GM15510 (cell line): ENCODE results near the gene DGCR6.

ENCODE experiments used
- POLR2A ChIP-seq: IDR thresholded peaks from 3 replicates; pipeline ENCODE4 v1.6.1; 2011; ENCODE audit warnings: borderline replicate concordance; ENCODE audit not compliant: insufficient read length; ENCODE audit errors: extremely low read depth

The DGCR6 gene

GRCh38 chr22:18905540-18906409, at the start of gene DGCR6:
TSS of gene DGCR6 (plus strand) at chr22:18906320. CDS start at chr22:18906375, 55 bp downstream.
- TF ChIP-seq POLR2A = no peak

GRCh38 chr22:18888115-18888514, 18.0 kb upstream of the DGCR6 start:
- TF ChIP-seq POLR2A = no peak

GRCh38 chr22:18906896-18907295, 776 bp downstream of the DGCR6 start:
- no peak for TF ChIP-seq POLR2A

GRCh38 chr22:18909556-18909955, 3.4 kb downstream of the DGCR6 start:
- TF ChIP-seq POLR2A = no peak

DNA sequence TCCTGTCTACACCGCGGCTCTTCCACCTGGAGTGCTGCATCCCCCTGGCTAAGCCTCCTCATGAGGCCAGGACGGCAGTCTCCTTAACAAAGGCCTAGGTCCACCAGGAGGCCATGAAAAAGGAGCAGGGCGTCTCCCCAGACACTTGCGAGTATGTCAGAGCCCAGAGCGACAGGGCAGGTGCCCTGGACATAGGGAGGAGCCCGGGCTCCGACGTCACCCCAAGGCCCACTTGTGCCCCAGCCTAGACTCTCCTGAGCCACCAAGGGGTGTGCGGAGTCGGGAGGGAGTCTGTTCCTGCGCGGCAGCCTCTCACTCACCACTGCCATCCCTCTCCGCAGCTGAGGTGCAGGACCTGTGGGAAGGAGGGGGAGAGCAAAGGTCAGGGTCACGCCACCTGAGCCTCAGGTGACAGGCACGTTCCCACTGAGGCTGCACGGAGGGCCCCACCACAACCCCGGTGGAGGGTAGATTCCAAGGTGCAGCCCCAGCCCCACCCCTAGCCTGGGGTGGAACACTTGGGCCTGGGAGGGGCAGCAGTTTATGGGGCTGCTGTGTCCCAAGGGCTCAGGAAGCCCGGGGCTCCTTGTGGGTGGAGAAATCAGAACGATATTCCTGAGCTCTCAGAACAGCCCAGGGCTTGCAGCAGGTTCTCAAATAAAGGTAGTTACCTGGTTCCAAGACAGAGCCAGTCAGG, 19.4 kb downstream of the DGCR6 start:
- no peak for TF ChIP-seq POLR2A

- no peak for TF ChIP-seq POLR2A
Measured at GRCh38 chr22:18927020-18927419, 20.9 kb downstream of the DGCR6 start.

- TF ChIP-seq POLR2A = no peak
Measured at GRCh38 chr22:18927573-18927972, 21.5 kb downstream of the DGCR6 start.

DNA sequence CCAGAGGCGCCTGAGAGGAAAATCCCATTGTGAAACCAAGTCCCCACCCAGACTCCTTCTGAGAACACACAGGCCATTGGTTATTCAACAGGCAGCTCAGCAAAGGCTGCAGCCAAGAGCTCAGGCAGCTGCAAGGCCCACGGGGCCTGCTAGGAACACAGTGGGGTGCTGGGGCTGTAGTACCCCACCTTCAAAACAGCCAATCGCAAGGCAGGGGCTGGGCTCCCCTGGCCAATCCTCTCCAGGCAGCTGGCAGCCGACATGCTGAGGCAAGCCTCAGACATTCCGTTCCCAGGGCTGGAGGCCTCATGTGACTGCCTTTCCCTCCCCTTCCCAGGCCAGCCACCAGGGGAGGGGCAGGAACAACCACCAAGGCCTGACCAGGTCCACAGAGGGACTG, 23.3 kb downstream of the DGCR6 start:
- no peak for TF ChIP-seq POLR2A

GRCh38 chr22:18931905-18932652, 26.0 kb downstream of the DGCR6 start:
- TF ChIP-seq POLR2A = no peak

DNA sequence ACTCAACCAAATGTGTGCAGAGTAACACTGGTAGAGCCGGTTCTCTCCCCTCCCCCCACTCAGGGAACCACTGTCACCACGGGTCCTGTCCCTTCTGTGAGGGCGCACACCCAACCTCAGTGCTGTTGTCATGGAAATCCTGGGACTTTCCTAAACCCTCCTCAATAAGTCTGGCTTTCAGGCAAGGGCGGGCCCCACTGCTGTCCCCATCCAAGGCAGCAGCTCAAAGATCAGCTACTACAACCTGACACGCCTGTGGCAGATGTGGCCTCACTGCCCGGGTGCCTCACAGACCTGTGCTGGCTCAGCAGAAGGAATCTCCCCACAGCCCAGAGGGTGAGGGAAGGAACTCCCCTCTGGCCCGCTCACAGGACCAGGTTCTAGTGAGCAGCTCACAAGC, 27.8 kb downstream of the DGCR6 start:
- no peak for TF ChIP-seq POLR2A

DNA sequence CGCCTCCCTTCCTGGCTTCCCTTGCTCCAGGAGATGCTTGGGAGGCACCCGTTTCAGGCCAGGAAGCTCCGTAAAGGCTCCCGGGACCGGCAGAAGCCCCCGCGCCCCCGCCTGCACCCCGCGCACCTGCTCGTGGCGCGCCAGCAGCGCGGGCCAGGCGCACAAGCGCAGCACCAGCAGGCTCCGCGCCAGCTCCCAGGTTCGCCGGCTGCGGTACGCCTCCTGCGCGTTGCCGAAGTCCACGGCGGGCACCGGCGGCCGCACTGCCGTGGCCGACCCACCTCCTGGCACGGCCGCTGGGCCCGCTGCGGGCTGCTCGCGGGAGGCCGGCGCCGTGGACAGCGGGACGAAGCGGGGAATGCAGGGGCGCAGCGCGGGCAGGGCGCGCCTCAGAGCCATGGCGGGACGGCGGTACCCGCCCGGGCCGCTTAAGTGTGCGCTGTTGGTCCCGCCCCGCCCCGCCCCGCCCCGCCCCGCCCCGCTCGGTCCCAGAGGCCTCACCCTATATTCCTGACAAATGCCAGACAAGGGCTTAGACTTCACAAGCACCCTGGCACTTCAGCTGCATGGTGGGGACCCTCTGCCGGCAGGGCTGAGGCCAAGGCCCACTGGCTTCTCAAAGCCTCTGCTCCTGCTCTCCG, 29.9 kb downstream of the DGCR6 start, which contains the start of gene PRODH:
TSS of gene PRODH (minus strand) at position 405 of the 641 bp plus-strand sequence. CDS start at position 399, 6 bp downstream.
- TF ChIP-seq POLR2A = no peak

GRCh38 chr22:18947905-18948304, 41.8 kb downstream of the DGCR6 start:
- TF ChIP-seq POLR2A = no peak

DNA sequence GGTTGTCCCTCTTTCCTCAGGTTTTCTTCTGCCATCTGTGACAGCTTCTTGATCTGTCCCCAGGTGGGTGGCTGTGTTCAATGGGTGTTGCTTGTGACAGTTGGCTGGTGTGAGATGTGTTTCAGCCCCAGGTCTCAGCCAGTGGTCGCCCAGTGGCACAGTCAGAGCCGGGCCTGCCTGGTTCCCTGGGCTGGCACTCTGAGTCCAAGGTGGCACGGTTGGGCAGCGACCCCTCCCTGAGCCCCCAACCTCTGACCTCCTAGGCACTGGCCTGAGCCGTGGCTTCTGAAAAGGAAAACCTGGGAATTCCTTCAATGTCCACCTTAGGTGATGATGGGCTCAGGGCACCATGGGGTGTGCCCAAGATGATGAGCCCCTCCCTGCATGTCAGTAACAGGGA, 44.0 kb downstream of the DGCR6 start:
- TF ChIP-seq POLR2A = no peak

DNA sequence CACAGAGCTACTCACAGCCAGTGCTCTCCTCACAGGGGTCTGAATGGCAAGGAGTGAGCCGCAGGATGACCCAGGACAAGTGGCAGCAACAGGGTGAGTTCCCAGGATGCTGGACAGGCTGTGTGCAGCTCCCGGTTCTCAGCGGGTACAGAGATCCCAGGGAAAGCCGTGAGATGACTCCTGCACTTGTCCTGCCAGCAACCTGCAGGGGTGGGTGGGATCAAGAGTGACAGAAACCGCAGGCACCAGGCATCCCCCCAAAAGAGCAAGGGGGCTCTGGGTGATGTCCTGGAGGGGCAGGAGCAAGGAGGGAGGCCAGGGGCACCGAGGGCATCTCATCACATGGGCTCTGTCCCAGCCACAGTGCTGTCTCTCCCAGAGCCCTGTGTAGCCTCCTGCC, 45.9 kb downstream of the DGCR6 start:
- no peak for TF ChIP-seq POLR2A
